Right lobe of liver (tissue), 4 donors: ENCODE results near the gene SYCP1.

Experiments used
- POLR2A ChIP-seq: fragments of 450-650 bp; IDR thresholded peaks from one replicate; pipeline ENCODE4 v1.6.1; 2017; ENCODE audit warnings: antibody characterized with exemption, mild to moderate bottlenecking
- TF ChIP-seq, protein P1 (sequence below), 4 donors: fragments of 200-600 bp in 3 of 4; fragments of 450-650 bp in 1 of 4; IDR thresholded peaks; one replicate each; pipeline versions ENCODE4 v1.5.1 to v1.8.0; 2016 to 2022; ENCODE audit warnings: antibody characterized with exemption in 4 of 4, mild to moderate bottlenecking in 2 of 4
- donor health status: DM: no; HTN: no; CAD: no.
- donor health status: DM: no; HTN: no; CAD: no.
- donor health status: DM: no; HTN: yes; CAD: no.

- TF ChIP-seq, protein P1, sequence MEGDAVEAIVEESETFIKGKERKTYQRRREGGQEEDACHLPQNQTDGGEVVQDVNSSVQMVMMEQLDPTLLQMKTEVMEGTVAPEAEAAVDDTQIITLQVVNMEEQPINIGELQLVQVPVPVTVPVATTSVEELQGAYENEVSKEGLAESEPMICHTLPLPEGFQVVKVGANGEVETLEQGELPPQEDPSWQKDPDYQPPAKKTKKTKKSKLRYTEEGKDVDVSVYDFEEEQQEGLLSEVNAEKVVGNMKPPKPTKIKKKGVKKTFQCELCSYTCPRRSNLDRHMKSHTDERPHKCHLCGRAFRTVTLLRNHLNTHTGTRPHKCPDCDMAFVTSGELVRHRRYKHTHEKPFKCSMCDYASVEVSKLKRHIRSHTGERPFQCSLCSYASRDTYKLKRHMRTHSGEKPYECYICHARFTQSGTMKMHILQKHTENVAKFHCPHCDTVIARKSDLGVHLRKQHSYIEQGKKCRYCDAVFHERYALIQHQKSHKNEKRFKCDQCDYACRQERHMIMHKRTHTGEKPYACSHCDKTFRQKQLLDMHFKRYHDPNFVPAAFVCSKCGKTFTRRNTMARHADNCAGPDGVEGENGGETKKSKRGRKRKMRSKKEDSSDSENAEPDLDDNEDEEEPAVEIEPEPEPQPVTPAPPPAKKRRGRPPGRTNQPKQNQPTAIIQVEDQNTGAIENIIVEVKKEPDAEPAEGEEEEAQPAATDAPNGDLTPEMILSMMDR (IDR thresholded peaks at IDR 0.05): no peak
- no peak for TF ChIP-seq POLR2A
Measured at GRCh38 chr1:114986286-114986685, 131.6 kb downstream of the SYCP1 start.
